HG02623 (cell line): ENCODE measurements around the gene ORM2.

Experiments
- ATAC-seq: cut with Tn5 transposase; IDR thresholded peaks from one replicate; pipeline ENCODE4 v1.9.1; 2021; ENCODE audit warnings: moderate library complexity; ENCODE audit not compliant: unreplicated experiment

Gene ORM2

GRCh38 chr9:114291886-114292590 lies 37.6 kb upstream of the ORM2 start:
- ATAC-seq: no peak

- no peak for ATAC-seq
Observed at GRCh38 chr9:114294664-114295063, 35.0 kb upstream of the ORM2 start.

- no peak for ATAC-seq
Observed at GRCh38 chr9:114296338-114296737, 33.3 kb upstream of the ORM2 start.

GRCh38 chr9:114299286-114300152 lies 30.1 kb upstream of the ORM2 start:
- no peak for ATAC-seq

GRCh38 chr9:114300153-114300845 lies 29.4 kb upstream of the ORM2 start:
- ATAC-seq: no peak

GRCh38 chr9:114300846-114301797 lies 28.5 kb upstream of the ORM2 start:
- ATAC-seq: no peak

- ATAC-seq: no peak
Observed at GRCh38 chr9:114301798-114302565, 27.7 kb upstream of the ORM2 start.

- no peak for ATAC-seq
Observed at GRCh38 chr9:114302727-114303126, 26.9 kb upstream of the ORM2 start.

GRCh38 chr9:114303571-114303970 lies 26.1 kb upstream of the ORM2 start:
- no peak for ATAC-seq

GRCh38 chr9:114303977-114304376 lies 25.7 kb upstream of the ORM2 start:
- ATAC-seq: no peak

GRCh38 chr9:114304416-114305188 lies 25.1 kb upstream of the ORM2 start:
- ATAC-seq: no peak

- no peak for ATAC-seq
Observed at GRCh38 chr9:114307899-114308267, 21.8 kb upstream of the ORM2 start.

- ATAC-seq: no peak
Observed at GRCh38 chr9:114308361-114308950, 21.2 kb upstream of the ORM2 start.

GRCh38 chr9:114309096-114309495 lies 20.6 kb upstream of the ORM2 start:
- no peak for ATAC-seq

GRCh38 chr9:114310471-114311450 lies 18.9 kb upstream of the ORM2 start:
- ATAC-seq: no peak

- no peak for ATAC-seq
Observed at GRCh38 chr9:114311571-114312512, 17.8 kb upstream of the ORM2 start.

GRCh38 chr9:114312513-114312875 lies 17.2 kb upstream of the ORM2 start:
- ATAC-seq: no peak
